Breast epithelium (tissue), 4 donors: ENCODE measurements around the gene TGIF2. TPM values are rescaled to one million over a fixed set of nuclear protein-coding genes. Genes with fewer than 3 reads are reported as not detected.

Experiments
- DNase-seq, 2 donors: peaks; one replicate each; pipeline ENCODE4 v3.0.0-alpha.2; 2019; ENCODE audit warnings: low spot score in 2 of 2
- H3K27ac ChIP-seq, 2 donors: fragments of 200-600 bp; sonication (generic) in 1 of 2; one replicate each; pipeline ENCODE4 v1.5.1; 2016 to 2019; ENCODE audit warnings: mild to moderate bottlenecking in 1 of 2
- H3K27me3 ChIP-seq, 2 donors: fragments of 200-600 bp; sonication (generic) in 1 of 2; one replicate each; pipeline versions ENCODE4 v1.5.1 to v1.6.0; 2017 to 2019; ENCODE audit warnings: control low read depth in 1 of 2, mild to moderate bottlenecking in 1 of 2
- H3K36me3 ChIP-seq: fragments of 200-600 bp; one replicate; pipeline ENCODE4 v1.5.1; 2019
- H3K4me1 ChIP-seq, 2 donors: fragments of 200-600 bp; sonication (generic); one replicate each; pipeline ENCODE4 v1.5.1; 2016 to 2019; ENCODE audit warnings: control low read depth in 1 of 2
- H3K4me3 ChIP-seq, 3 donors: fragments of 200-600 bp; sonication (generic); 1 replicate in 2 of 3; 2 replicates in 1 of 3; pipeline ENCODE4 v1.5.1; 2016 to 2019; ENCODE audit warnings: mild to moderate bottlenecking in 3 of 3, moderate library complexity in 2 of 3
- H3K9me3 ChIP-seq, 2 donors: fragments of 200-600 bp; sonication (generic) in 1 of 2; one replicate each; pipeline ENCODE4 v1.5.1; 2016 to 2019; ENCODE audit warnings: control low read depth in 1 of 2
- POLR2A ChIP-seq: fragments of 450-650 bp; IDR thresholded peaks from one replicate; pipeline ENCODE4 v1.6.1; 2016; ENCODE audit warnings: antibody characterized with exemption, mild to moderate bottlenecking, moderate library complexity
- POLR2AphosphoS5 ChIP-seq, 3 donors: sonication (generic); formaldehyde crosslinking; IDR thresholded peaks; one replicate each; pipeline ENCODE4 v1.6.1; 2017; ENCODE audit warnings: antibody characterized with exemption in 3 of 3
- intact Hi-C: fragments of 100-400 bp; cut with DNase I; formaldehyde crosslinking; loops from one replicate; pipeline ENCODE4 v1.15.1; 2023; ENCODE audit warnings: low total_unique reads
- total RNA-seq, 3 donors: library from RNA; depleted of rRNA; stranded (reverse); fragments of >200 nt; gene quantifications; one replicate each; pipeline ENCODE4 v1.1.0, GENCODE V29; 2016
- TF ChIP-seq, protein P1 (sequence below), 3 donors: fragments of 450-650 bp; IDR thresholded peaks; one replicate each; pipeline ENCODE4 v1.5.1; 2016 to 2017; ENCODE audit warnings: antibody characterized with exemption in 3 of 3, mild to moderate bottlenecking in 3 of 3, moderate library complexity in 3 of 3

Gene TGIF2
- total RNA-seq, 3 donors from 2014 or later: 9.9 to 14.3 (median 13.4) TPM

DNA sequence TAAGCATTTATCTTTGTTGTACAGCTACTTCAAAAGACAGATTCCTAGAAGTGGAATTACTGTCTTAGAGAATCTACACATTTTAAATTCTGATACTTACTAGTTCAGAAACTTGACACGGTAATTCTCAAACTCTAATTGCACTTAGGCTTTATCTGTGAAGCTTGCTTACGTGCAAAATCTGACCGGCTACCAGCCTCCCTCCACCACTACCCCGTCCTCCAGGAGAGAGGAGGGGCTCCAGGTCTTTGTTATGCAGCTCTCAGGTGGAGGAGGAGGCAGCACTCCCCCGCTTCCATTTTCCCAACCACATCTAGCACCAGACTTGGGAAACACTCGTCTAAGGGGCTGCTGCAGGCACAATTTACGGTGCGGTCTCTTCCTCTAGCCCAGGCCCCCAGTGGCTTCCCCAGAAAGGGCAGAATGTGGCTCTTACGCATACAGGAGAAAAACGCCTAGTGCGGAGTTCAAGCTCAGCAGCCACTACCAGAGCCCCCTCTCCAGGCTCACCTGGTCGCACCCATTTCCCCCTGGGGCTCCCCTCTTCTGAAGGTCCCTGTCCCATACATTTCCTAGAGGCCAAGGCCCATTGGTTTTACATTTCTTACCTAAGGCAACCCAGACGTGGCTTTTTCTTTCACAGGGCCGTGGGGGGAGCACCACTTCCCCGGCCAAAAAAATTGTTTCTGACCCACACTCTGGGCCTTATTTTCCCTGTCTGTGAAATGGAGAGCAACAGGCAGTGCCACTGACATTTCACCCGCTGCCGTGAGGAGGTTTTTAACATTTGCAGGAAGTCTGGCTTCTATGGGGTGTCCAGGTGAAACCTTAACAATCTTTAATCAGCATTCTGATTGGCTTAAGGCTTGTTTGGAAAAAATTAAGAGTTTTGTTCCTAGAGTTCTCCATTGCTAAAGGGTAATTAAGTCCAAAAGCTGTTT, 1.6 kb upstream of the TGIF2 start:
- H3K27me3 ChIP-seq: no peaks in the 10 kb centered on the region
- TF ChIP-seq POLR2AphosphoS5 (IDR thresholded peaks at IDR 0.05): no peak
- no peak for TF ChIP-seq POLR2A
- TF ChIP-seq, protein P1, sequence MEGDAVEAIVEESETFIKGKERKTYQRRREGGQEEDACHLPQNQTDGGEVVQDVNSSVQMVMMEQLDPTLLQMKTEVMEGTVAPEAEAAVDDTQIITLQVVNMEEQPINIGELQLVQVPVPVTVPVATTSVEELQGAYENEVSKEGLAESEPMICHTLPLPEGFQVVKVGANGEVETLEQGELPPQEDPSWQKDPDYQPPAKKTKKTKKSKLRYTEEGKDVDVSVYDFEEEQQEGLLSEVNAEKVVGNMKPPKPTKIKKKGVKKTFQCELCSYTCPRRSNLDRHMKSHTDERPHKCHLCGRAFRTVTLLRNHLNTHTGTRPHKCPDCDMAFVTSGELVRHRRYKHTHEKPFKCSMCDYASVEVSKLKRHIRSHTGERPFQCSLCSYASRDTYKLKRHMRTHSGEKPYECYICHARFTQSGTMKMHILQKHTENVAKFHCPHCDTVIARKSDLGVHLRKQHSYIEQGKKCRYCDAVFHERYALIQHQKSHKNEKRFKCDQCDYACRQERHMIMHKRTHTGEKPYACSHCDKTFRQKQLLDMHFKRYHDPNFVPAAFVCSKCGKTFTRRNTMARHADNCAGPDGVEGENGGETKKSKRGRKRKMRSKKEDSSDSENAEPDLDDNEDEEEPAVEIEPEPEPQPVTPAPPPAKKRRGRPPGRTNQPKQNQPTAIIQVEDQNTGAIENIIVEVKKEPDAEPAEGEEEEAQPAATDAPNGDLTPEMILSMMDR (IDR thresholded peaks at IDR 0.05): no peak
- no peaks in the 10 kb centered on the region for H3K36me3 ChIP-seq
- H3K27ac ChIP-seq: peak overlapping the region; percentile 94 to 95
- intact Hi-C loops: no loop called here
- DNase-seq: no peak
- peaks cover 0 to 10% of the 10 kb centered on the region in 2 donors for H3K4me1 ChIP-seq
- H3K4me3 ChIP-seq: no peak overlapping the region
- H3K9me3 ChIP-seq: no peaks in the 10 kb centered on the region

DNA sequence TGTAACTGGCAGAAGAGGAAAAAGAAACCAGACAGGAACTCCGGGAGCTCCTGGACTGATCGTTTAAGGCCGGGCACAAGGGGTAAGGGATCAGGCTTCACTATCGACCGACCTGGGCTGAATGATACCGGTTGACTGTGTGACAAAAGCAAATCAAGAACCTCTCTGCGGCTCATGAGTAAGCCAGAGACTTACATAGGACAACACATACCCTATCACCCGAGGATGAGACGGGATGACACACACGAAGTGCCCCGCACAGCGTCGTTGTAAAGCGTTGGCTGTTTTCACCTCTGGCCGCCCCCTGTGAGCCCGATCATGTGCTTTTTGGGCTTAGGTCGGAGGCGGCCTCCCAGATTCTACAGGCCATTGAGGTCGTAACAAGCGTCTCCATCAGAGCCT, 695 bp upstream of the TGIF2 start:
- peak overlapping the region; percentile 94 to 95 for H3K27ac ChIP-seq
- H3K9me3 ChIP-seq: no peaks in the 10 kb centered on the region
- peak overlapping the region; percentile 83 to 86 (median 84) for H3K4me3 ChIP-seq
- DNase-seq: no peak
- no peaks in the 10 kb centered on the region for H3K27me3 ChIP-seq
- TF ChIP-seq POLR2AphosphoS5 (IDR thresholded peaks at IDR 0.05) (no peak), POLR2A (no peak)
- TF ChIP-seq, protein P1 (IDR thresholded peaks at IDR 0.05): no peak
- H3K4me1 ChIP-seq: peaks cover 0 to 10% of the 10 kb centered on the region in 2 donors
- intact Hi-C loops: no loop called here
- no peaks in the 10 kb centered on the region for H3K36me3 ChIP-seq

- intact Hi-C loops: no loop called here
- Histone ChIP-seq H3K27me3 (no peaks in the 10 kb centered on the region), H3K4me1 (peaks cover 0 to 10% of the 10 kb centered on the region in 2 donors), H3K9me3 (no peaks in the 10 kb centered on the region), H3K4me3 (peak overlapping the region; percentile 83 to 86 (median 84)), H3K36me3 (no peaks in the 10 kb centered on the region), H3K27ac (peak overlapping the region; percentile 94 to 95)
- TF ChIP-seq POLR2A: no peak
- TF ChIP-seq POLR2AphosphoS5 (IDR thresholded peaks at IDR 0.05): no peak
- TF ChIP-seq, protein P1 (IDR thresholded peaks at IDR 0.05): no peak
- peak in 1 of 2 donors; percentile 35 for DNase-seq
These were observed 485 bp downstream of the TGIF2 start for GRCh38 chr20:36573798-36574365.

DNA sequence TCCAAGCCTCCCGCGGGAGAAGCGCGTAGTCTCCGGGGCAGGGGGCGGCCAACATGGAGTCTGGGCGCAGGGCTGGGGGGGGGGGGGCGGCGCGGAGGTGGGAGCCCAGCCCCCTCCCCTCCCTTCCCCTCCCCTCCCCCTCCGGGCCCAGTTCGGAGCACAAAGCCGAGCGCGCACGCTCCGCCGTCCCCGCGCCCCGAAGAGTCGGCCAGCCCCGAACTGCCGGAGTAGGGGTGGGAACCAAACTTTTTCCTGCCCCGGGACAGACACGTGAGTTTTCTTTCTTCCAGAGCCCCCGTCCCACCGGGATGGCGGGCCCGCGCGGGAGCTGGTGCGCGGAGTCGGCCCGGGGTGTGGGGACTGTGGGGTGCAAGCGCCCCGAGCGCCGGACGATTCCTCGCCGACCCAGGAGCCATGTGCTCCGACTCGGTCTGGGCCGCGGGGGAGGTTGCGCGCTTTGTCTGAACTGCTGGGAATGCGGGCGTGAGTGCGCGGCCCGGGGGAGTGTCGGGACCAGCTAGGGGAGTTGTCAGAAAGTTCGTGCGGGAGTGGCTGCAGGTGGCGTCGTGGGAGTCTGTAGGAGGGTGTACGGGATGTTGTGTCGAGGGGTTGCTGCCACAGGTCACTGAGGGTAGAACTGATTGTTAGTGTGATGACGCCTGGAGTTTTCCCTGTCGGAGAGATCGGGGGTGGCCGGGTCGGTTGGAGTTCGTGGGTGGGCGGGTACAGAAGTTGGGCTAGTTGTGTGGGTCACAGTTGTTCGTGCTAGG, 1.2 kb downstream of the TGIF2 start:
- H3K27ac ChIP-seq: peak overlapping the region; percentile 94 to 95
- TF ChIP-seq, protein P1 (IDR thresholded peaks at IDR 0.05): no peak
- TF ChIP-seq POLR2AphosphoS5 (IDR thresholded peaks at IDR 0.05): peak in 1 of 3 donors; percentile 17
- TF ChIP-seq POLR2A: no peak
- H3K36me3 ChIP-seq: no peaks in the 10 kb centered on the region
- intact Hi-C loops: no loop called here
- peak; percentile 45 to 60 for DNase-seq
- H3K4me3 ChIP-seq: peak overlapping the region; percentile 83 to 86 (median 84)
- H3K4me1 ChIP-seq: peaks cover 0 to 10% of the 10 kb centered on the region in 2 donors
- no peaks in the 10 kb centered on the region for H3K9me3 ChIP-seq
- H3K27me3 ChIP-seq: no peaks in the 10 kb centered on the region
